Endothelial cell of umbilical vein (primary cell): ENCODE measurements around the gene CCBE1. TPM values are rescaled to one million over a fixed set of nuclear protein-coding genes. Genes with fewer than 3 reads are reported as not detected.

Source experiments
- BruUV-seq: library from RNA; stranded (reverse); fragments of 400-500 nt; replicated peaks from 2 replicates; lab custom pipeline; 2021; lab: Mats Ljungman, UMichigan
- CTCF ChIA-PET: fragments of 300-600, 350-600 bp; sonication (Branson Sonifier 250); formaldehyde crosslinking; loops from one replicate; lab custom pipeline; 2021; ENCODE audit warnings: antibody characterized with exemption, inconsistent platforms; lab: Charles Lee
- POLR2A ChIA-PET: fragments of 300-600, 350-600 bp; sonication (Branson Sonifier 250); formaldehyde crosslinking; loops from one replicate; lab custom pipeline; 2021; ENCODE audit warnings: antibody characterized with exemption, inconsistent platforms; lab: Charles Lee
- DNase-seq: peaks from one replicate; pipeline ENCODE4 v3.0.0-alpha.2; 2011; ENCODE audit warnings: low read depth, low spot score
- FAIRE-seq: peaks from 2 replicates; lab custom pipeline; 2011; peaks lifted over from hg19 to GRCh38; lab: Jason Lieb, UNC
- H2AFZ ChIP-seq: 2 replicates; pipeline ENCODE4 v1.6.0; 2012; ENCODE audit warnings: low read depth, low read length, control low read depth, inconsistent platforms
- H3K27ac ChIP-seq: 2 replicates; pipeline ENCODE4 v1.5.1; 2011; ENCODE audit warnings: low read depth, mild to moderate bottlenecking, control low read depth, low read length, moderate library complexity; ENCODE audit not compliant: insufficient read depth
- H3K27me3 ChIP-seq, 2 experiments: 2 replicates each; pipeline versions ENCODE4 v1.6.0 to v1.6.1; 2011; ENCODE audit warnings: low read length in 2 of 2, mixed read lengths in 1 of 2; ENCODE audit not compliant: control insufficient read depth in 2 of 2, insufficient read depth in 2 of 2
- H3K36me3 ChIP-seq, 2 experiments: 2 replicates in 1 of 2; 3 replicates in 1 of 2; pipeline ENCODE4 v1.5.1; 2011; ENCODE audit warnings: low read length in 2 of 2, mild to moderate bottlenecking in 1 of 2, moderate library complexity in 1 of 2; ENCODE audit not compliant: control insufficient read depth in 2 of 2, insufficient read depth in 2 of 2; ENCODE audit errors: extremely low read depth in 1 of 2
- H3K4me1 ChIP-seq: 3 replicates; pipeline ENCODE4 v1.5.1; 2011; ENCODE audit warnings: mild to moderate bottlenecking, low read length; ENCODE audit not compliant: control insufficient read depth, insufficient read depth; ENCODE audit errors: extremely low read depth
- H3K4me2 ChIP-seq: 2 replicates; pipeline ENCODE4 v1.6.1; 2011; ENCODE audit warnings: low read length, control low read depth, mixed read lengths; ENCODE audit not compliant: insufficient read depth
- H3K4me3 ChIP-seq, 3 experiments: fragments of 200-600 bp in 1 of 3; sonication (generic), shearing (Covaris generic) in 1 of 3; replicated peaks in 1 of 3; 2 replicates each; pipeline ENCODE4 v1.5.1; 2011 to 2016; ENCODE audit warnings: control low read depth in 3 of 3, low read length in 3 of 3, mild to moderate bottlenecking in 2 of 3, inconsistent platforms in 1 of 3, low read depth in 1 of 3, moderate library complexity in 1 of 3; ENCODE audit not compliant: insufficient read depth in 1 of 3
- H3K79me2 ChIP-seq: 2 replicates; pipeline ENCODE4 v1.6.0; 2012; ENCODE audit warnings: low read length, inconsistent platforms; ENCODE audit not compliant: control insufficient read depth, insufficient read depth
- H3K9ac ChIP-seq: replicated peaks from 2 replicates; pipeline ENCODE3; 2011; ENCODE audit warnings: low read length, control low read depth; ENCODE audit not compliant: insufficient read depth; ENCODE audit errors: extremely low read depth
- H3K9me1 ChIP-seq: replicated peaks from 3 replicates; pipeline ENCODE4 v1.6.0; 2011; ENCODE audit warnings: mild to moderate bottlenecking, low read length; ENCODE audit not compliant: control insufficient read depth, insufficient read depth; ENCODE audit errors: extremely low read depth
- H3K9me3 ChIP-seq: replicated peaks from 2 replicates; pipeline ENCODE4 v1.5.1; 2012; ENCODE audit warnings: low read length, inconsistent platforms; ENCODE audit not compliant: control insufficient read depth, insufficient read depth
- H4K20me1 ChIP-seq: replicated peaks from 2 replicates; pipeline ENCODE3; 2011; ENCODE audit warnings: mild to moderate bottlenecking, low read length; ENCODE audit not compliant: control insufficient read depth, insufficient read depth; ENCODE audit errors: extremely low read depth
- EZH2 ChIP-seq: IDR thresholded peaks from 2 replicates; pipeline ENCODE4 v1.6.1; 2012; ENCODE audit warnings: borderline replicate concordance, low read depth, mild to moderate bottlenecking, moderate library complexity, low read length, inconsistent platforms; ENCODE audit not compliant: severe bottlenecking
- FOS ChIP-seq: IDR thresholded peaks from 2 replicates; pipeline ENCODE4 v1.6.1; 2011; ENCODE audit warnings: mild to moderate bottlenecking, low read length, moderate library complexity, borderline replicate concordance; ENCODE audit not compliant: insufficient read depth
- GATA2 ChIP-seq: IDR thresholded peaks from 2 replicates; pipeline ENCODE4 v1.7.0; 2011; ENCODE audit warnings: low read depth, mild to moderate bottlenecking, moderate library complexity, mixed read lengths, low read length; ENCODE audit not compliant: insufficient read length, insufficient read depth
- JUN ChIP-seq: IDR thresholded peaks from 2 replicates; pipeline ENCODE4 v1.6.1; 2011; ENCODE audit warnings: borderline replicate concordance, low read depth; ENCODE audit not compliant: insufficient read length, insufficient read depth
- MYC ChIP-seq: IDR thresholded peaks from one replicate; pipeline ENCODE4 v1.6.1; 2011; ENCODE audit warnings: mild to moderate bottlenecking, low read depth, low read length
- POLR2A ChIP-seq: IDR thresholded peaks from 2 replicates; pipeline ENCODE4 v1.6.1; 2012; ENCODE audit warnings: low read depth, mild to moderate bottlenecking, control low read depth, low read length
- POLR2AphosphoS5 ChIP-seq: IDR thresholded peaks from 2 replicates; pipeline ENCODE4 v1.6.1; 2012; ENCODE audit warnings: low read depth, mild to moderate bottlenecking, control low read depth, low read length, moderate library complexity; ENCODE audit not compliant: insufficient read depth
- dilution Hi-C: fragments of 300-500 bp; cut with MboI; formaldehyde crosslinking; loops from one replicate; pipeline ENCODE4 v1.15.0; 2019; ENCODE audit warnings: low sequenced_read_pairs; ENCODE audit not compliant: extremely low pct_ligation_motif_present
- intact Hi-C: fragments of 100-400 bp; cut with micrococcal nuclease; formaldehyde crosslinking; loops from one replicate; pipeline ENCODE4 v1.10.0; 2022
- polyA plus RNA-seq, 4 experiments: library from polyadenylated mRNA; depleted of rRNA in 3 of 4; stranded (reverse) in 3 of 4; unstranded in 1 of 4; fragments of >200 nt; gene quantifications; 2 replicates each; pipeline versions ENCODE4 v1.2.1 to v1.2.3, GENCODE V29; 2011 to 2012; ENCODE audit warnings: missing spikeins in 1 of 4
- total RNA-seq: library from RNA; stranded (reverse); gene quantifications from 2 replicates; pipeline ENCODE4 v1.2.3, GENCODE V29; 2021
- TF ChIP-seq, protein P1 (sequence below): IDR thresholded peaks from 2 replicates; pipeline ENCODE4 v1.6.1; 2011; ENCODE audit not compliant: insufficient read depth, insufficient read length
- TF ChIP-seq, protein P2 (sequence below), 2 donors: IDR thresholded peaks; 1 replicate in 1 of 2; 2 replicates in 1 of 2; pipeline ENCODE4 v1.5.1; 2011; ENCODE audit warnings: low read length in 2 of 2, mild to moderate bottlenecking in 2 of 2, moderate library complexity in 2 of 2, control low read depth in 1 of 2, inconsistent platforms in 1 of 2, low read depth in 1 of 2; ENCODE audit not compliant: insufficient read depth in 1 of 2; ENCODE audit errors: extremely low read depth in 1 of 2

The CCBE1 gene
- total and polyA plus RNA-seq, 2 donors (not counting 3 experiments of a cell fraction or from before 2014, with no cell fraction given): 0.04 TPM; not detected in 1

DNA sequence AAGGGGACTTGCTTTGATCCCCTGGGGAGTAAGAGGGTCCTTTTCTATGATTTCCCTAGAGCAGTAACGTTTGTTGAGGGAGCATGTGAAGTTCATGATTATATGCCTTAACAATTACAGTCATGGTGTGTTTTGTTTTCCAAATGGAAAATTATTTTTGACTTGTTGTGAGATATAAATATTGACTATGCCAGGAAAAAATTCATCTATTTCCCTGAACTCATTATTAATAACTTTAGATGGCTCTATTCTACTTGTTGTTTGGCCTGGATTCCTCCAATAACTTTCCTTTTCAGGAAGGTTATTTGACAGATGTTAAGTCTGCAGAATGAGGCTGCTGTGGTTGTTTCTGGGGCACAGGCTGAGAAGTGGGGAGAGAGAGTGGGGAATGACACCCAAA lies 266.1 kb downstream of the CCBE1 start:
- no peak for DNase-seq
- TF ChIP-seq JUN: no peak
- no peak for TF ChIP-seq FOS
- TF ChIP-seq, protein P1, sequence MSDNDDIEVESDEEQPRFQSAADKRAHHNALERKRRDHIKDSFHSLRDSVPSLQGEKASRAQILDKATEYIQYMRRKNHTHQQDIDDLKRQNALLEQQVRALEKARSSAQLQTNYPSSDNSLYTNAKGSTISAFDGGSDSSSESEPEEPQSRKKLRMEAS: no peak
- no peak for TF ChIP-seq POLR2AphosphoS5
- TF ChIP-seq, protein P2, sequence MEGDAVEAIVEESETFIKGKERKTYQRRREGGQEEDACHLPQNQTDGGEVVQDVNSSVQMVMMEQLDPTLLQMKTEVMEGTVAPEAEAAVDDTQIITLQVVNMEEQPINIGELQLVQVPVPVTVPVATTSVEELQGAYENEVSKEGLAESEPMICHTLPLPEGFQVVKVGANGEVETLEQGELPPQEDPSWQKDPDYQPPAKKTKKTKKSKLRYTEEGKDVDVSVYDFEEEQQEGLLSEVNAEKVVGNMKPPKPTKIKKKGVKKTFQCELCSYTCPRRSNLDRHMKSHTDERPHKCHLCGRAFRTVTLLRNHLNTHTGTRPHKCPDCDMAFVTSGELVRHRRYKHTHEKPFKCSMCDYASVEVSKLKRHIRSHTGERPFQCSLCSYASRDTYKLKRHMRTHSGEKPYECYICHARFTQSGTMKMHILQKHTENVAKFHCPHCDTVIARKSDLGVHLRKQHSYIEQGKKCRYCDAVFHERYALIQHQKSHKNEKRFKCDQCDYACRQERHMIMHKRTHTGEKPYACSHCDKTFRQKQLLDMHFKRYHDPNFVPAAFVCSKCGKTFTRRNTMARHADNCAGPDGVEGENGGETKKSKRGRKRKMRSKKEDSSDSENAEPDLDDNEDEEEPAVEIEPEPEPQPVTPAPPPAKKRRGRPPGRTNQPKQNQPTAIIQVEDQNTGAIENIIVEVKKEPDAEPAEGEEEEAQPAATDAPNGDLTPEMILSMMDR (IDR thresholded peaks at IDR 0.05; ENCODE audit: extremely low read depth in 1 of 2, insufficient read depth in 1 of 2, low read depth in 1 of 2, low read length in 2 of 2): no peak
- TF ChIP-seq POLR2A: no peak
- no peak for TF ChIP-seq MYC
- TF ChIP-seq EZH2: no peak
- no peak for TF ChIP-seq GATA2
- ChIA-PET CTCF (interaction anchor here (2.4 kb wide), 1 partner anchor 29 kb away, joined by 7 read pairs; no protein-coding TSS in a partner anchor), POLR2A (no interaction called here)
- no peaks in the 10 kb centered on the region for H3K79me2 ChIP-seq
- no peaks in the 10 kb centered on the region for H4K20me1 ChIP-seq
- no peak overlapping the region for H3K4me3 ChIP-seq
- H3K4me2 ChIP-seq: no peak overlapping the region
- H3K27me3 ChIP-seq: no peaks in the 10 kb centered on the region
- H3K9me3 ChIP-seq: no peaks in the 10 kb centered on the region
- intact Hi-C loops: no loop called here
- no peak overlapping the region for H3K9ac ChIP-seq
- H3K27ac ChIP-seq: no peak overlapping the region
- H3K4me1 ChIP-seq: no peaks in the 10 kb centered on the region
- FAIRE-seq: no peak
- no peaks in the 10 kb centered on the region for H3K9me1 ChIP-seq
- dilution Hi-C loops: no loop called here
- no TSS peak for BruUV-seq
- H2AFZ ChIP-seq: no peak overlapping the region
- H3K36me3 ChIP-seq: no peaks in the 10 kb centered on the region
